Epithelial cell of proximal tubule (primary cell): ENCODE results near the gene HDGF. TPM values are rescaled to one million over a fixed set of nuclear protein-coding genes. Genes with fewer than 3 reads are reported as not detected.
"Not testable (repeated sequence)": the region's sequence is repeated elsewhere in the genome, so short reads cannot be mapped to it uniquely, and the experiment has no call there.

Source experiments
- DNase-seq: peaks from one replicate; pipeline ENCODE4 v3.0.0-alpha.2; 2011; ENCODE audit warnings: low read depth
- H3K4me3 ChIP-seq: 2 replicates; pipeline ENCODE4 v1.5.1; 2011; ENCODE audit warnings: low read depth, mild to moderate bottlenecking, low read length
- CTCF ChIP-seq: conservative IDR thresholded peaks from 2 replicates; pipeline ENCODE4 v1.5.1; 2012; ENCODE audit warnings: low read depth, mild to moderate bottlenecking, low read length
- total RNA-seq: library from RNA; depleted of rRNA; stranded (reverse); fragments of >200 nt; gene quantifications from 2 replicates; pipeline ENCODE4 v1.2.3, GENCODE V29; 2015

The HDGF gene
- total RNA-seq, 1 donor from 2014 or later: 279 TPM

- TF ChIP-seq CTCF: peak; percentile 9
- peak within 1 kb of the TSS; percentile 87 for H3K4me3 ChIP-seq
- peak; percentile 99 for DNase-seq
Measured at GRCh38 chr1:156767101-156767878, 15.8 kb upstream of the HDGF start, which contains the start of gene PRCC. TSS of gene PRCC (plus strand) at chr1:156767535. CDS start at chr1:156767772, 237 bp downstream.

DNA sequence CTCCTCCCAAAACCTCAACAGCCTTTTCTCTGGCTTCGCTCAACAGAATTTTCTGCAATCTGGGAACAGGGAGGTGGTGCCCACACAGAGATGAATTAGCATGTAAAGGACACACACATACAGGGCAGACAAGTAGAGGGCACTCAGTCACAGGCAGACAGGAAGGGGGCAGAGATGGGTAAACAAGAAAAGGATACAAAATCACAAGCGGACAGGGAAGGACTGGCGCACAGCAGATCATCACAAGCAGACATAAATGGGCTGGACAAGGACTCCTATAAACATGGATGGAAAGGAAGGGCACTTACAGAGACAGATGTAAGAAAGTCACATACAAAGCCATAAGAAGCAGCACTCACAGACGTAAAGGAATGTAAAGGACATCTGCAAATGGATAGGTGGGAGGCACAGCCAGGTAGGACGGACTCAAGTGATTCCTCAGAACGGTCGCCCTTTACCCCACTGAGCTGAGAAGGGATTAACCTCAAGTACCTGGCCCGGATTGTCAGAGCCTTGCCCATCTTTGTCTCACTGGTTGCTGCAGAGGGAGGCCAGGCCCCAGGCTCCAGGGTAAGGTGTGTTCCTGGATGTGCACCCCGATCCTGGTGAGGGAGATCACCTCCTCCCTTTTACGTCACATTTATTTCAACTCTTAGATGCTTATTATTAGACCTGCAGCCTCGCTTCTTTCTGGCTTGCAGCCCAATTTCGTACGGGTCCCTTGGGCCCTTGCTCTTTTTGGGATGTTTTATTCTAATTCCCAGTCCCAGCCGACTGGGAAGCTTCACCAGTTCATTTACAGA lies 15.0 kb upstream of the HDGF start:
- no peak for DNase-seq
- TF ChIP-seq CTCF: no peak
- peak overlapping the region; percentile 87 for H3K4me3 ChIP-seq

GRCh38 chr1:156765666-156766065 lies 14.2 kb upstream of the HDGF start:
- no peak for TF ChIP-seq CTCF
- no peak for DNase-seq
- H3K4me3 ChIP-seq: peak overlapping the region; percentile 87

GRCh38 chr1:156765136-156765535 lies 13.7 kb upstream of the HDGF start:
- not testable (repeated sequence) for H3K4me3 ChIP-seq, DNase-seq

GRCh38 chr1:156760796-156761104 lies 9.3 kb upstream of the HDGF start:
- DNase-seq: no peak
- H3K4me3 ChIP-seq: no peak overlapping the region
- TF ChIP-seq CTCF: no peak

DNA sequence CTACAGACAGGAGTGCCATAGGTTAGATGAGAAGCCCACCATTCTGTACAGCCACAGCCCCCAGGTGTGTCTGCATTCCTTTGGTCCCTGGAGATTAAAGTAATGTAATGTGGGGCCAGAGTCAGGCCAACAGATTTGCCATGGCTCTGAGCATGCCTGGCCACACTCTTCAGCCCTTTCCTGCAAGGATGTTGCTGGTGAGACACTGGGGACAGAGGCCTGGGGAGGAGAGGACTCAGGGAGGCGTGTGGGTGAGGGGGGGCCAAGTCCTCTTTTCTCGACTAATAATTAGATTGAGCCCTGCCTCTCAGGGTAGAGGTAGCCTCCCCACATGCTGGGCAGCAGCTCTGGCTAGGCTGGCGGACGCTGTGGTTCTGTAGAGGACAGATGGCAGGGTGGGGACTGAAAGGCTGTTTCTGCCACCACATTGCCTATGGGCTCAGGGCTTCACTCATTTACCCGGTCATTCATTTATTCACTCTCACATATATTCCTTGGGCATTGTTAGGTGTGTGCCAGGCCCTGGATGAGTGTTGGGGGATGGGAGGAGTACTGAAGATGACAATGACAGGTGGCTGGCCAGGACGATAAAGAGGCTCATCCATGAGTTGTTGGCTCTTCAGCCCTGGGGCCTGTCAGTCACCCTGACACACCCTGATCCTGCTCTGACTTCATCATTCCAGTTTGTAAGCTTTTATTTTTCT lies 8.8 kb upstream of the HDGF start:
- no peak for TF ChIP-seq CTCF
- H3K4me3 ChIP-seq: no peak overlapping the region
- no peak for DNase-seq

DNA sequence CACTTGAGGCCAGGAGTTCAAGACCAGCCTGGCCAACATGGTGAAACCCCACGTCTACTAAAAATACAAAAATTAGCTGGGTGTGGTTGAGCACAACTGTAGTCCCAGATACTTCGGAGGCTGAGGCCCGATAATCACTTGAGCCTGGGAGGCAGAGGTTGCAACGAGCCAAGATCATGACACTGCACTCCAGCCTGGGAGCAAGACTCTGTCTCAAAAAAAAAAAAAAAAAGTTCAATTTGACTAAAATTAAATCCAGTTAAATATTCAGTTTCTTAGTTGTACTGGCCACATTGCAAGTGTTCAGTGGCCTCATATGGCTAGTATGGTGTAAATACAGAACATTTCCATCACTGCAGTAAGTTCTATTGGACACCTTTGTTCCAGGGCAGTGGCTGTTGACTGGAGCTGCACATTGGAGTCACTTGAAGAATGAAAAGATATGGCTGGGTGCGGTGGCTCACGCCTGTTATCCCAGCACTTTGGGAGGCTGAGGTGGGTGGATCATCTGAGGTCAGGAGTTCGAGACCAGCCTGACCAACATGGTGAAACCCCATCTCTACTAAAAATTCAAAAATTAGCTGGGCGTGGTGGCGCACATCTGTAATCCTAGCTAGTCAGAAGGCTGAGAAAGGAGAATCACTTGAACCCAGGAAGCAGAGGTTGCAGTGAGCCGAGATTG lies 6.2 kb upstream of the HDGF start:
- DNase-seq, H3K4me3 ChIP-seq: not testable (repeated sequence)
